Transverse colon (tissue), 4 donors: ENCODE data around the gene PDXP. TPM values are rescaled to one million over a fixed set of nuclear protein-coding genes. Genes with fewer than 3 reads are reported as not detected.

ENCODE experiments used
- DNase-seq: peaks from one replicate; pipeline ENCODE4 v3.0.0-alpha.2; 2019
- H3K27ac ChIP-seq, 4 donors: fragments of 200-600 bp; sonication (generic); 2 replicates each; pipeline ENCODE4 v1.5.1; 2016 to 2018; ENCODE audit warnings: inconsistent platforms in 4 of 4
- H3K27me3 ChIP-seq: fragments of 200-600 bp; sonication (generic); 2 replicates; pipeline ENCODE4 v1.5.1; 2017; ENCODE audit warnings: inconsistent platforms
- H3K36me3 ChIP-seq, 4 donors: fragments of 200-600 bp; sonication (generic); 2 replicates each; pipeline ENCODE4 v1.5.1; 2017 to 2019; ENCODE audit warnings: inconsistent platforms in 4 of 4
- H3K4me1 ChIP-seq, 4 donors: fragments of 200-600 bp; sonication (generic); 2 replicates each; pipeline ENCODE4 v1.5.1; 2017 to 2020; ENCODE audit warnings: inconsistent platforms in 4 of 4
- H3K4me3 ChIP-seq, 4 donors: fragments of 200-600 bp; sonication (generic); 1 replicate in 1 of 4; 2 replicates in 3 of 4; pipeline versions ENCODE4 v1.5.1 to v1.6.1; 2017 to 2019; ENCODE audit warnings: inconsistent platforms in 4 of 4
- H3K9me3 ChIP-seq, 2 donors: fragments of 200-600 bp; sonication (generic); 2 replicates each; pipeline ENCODE4 v1.5.1; 2017 to 2019; ENCODE audit warnings: inconsistent platforms in 2 of 2
- EP300 ChIP-seq: sonication (generic); formaldehyde crosslinking; IDR thresholded peaks from one replicate; pipeline ENCODE4 v1.6.1; 2017; ENCODE audit warnings: antibody characterized with exemption, low read depth
- POLR2A ChIP-seq: fragments of 450-650 bp; IDR thresholded peaks from one replicate; pipeline ENCODE4 v1.6.1; 2016; ENCODE audit warnings: antibody characterized with exemption, mild to moderate bottlenecking, moderate library complexity
- POLR2AphosphoS5 ChIP-seq, 3 donors: sonication (generic); formaldehyde crosslinking; IDR thresholded peaks; one replicate each; pipeline ENCODE4 v1.6.1; 2016; ENCODE audit warnings: antibody characterized with exemption in 3 of 3
- WGBS, 2 donors: methylation state at CpG; one replicate each; pipeline ENCODE4 v1.1.5; 2018; ENCODE audit warnings: low coverage in 1 of 2; 5-methylcytosine and 5-hydroxymethylcytosine counted together
- in situ Hi-C, 4 donors: fragments of 200-750 bp; cut with MboI; loops; one replicate each; pipeline versions ENCODE4 v1.15.0 to v1.15.1; 2017; ENCODE audit warnings: low sequenced_read_pairs in 3 of 4, low pct_ligation_motif_present in 1 of 4, low pct_unique_long_range_greater_than_20kb in 1 of 4
- intact Hi-C: fragments of 100-400 bp; cut with DNase I; formaldehyde crosslinking; loops from one replicate; pipeline ENCODE4 v1.15.1; 2023; ENCODE audit warnings: low total_unique reads
- total RNA-seq, 4 donors: library from RNA; depleted of rRNA; stranded (reverse); fragments of >200 nt; gene quantifications; one replicate each; pipeline ENCODE4 v1.1.0, GENCODE V29; 2016
- TF ChIP-seq, protein P1 (sequence below), 5 experiments: fragments of 200-600 bp in 3 of 5; fragments of 450-650 bp in 2 of 5; sonication (generic) in 3 of 5; IDR thresholded peaks; 1 replicate in 2 of 5; 2 replicates in 3 of 5; pipeline ENCODE4 v1.5.1; 2016 to 2017; ENCODE audit warnings: antibody characterized with exemption in 5 of 5, inconsistent platforms in 3 of 5, mild to moderate bottlenecking in 2 of 5, moderate library complexity in 1 of 5

Gene PDXP
- total RNA-seq, 4 donors from 2014 or later = 28.9 to 126 (median 50.7) TPM

DNA sequence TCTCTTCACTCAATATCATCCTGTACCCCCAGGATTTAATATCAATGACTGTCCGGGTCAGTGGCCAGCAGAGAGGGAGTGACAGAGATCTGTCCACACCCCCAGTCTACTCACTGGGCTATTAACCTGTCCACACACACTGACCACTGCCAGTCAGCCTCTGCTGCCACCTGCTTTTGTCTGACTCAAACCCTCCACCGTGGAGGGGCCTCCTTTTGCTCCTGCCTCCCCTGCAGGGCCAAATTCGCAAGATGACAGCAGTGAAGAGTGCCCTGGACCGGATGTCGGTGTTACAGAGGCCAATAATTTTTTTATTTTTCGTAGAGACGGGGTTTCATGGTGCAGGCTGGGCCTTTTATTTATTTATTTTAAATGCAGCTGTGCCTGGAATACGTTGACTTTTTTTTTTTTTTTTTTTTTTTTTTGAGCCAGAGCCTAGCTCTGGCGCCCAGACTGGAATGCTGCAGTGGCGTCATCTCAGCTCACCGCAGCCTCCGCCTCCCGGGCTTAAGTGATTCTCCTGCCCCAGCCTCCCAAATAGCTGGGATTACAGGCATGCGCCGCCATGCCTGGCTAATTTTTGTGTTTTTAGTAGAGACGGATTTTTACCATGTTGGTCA is 5.1 kb downstream of the PDXP start:
- intact Hi-C loops = no loop called here
- Histone ChIP-seq H3K4me3 (no peak overlapping the region), H3K27me3 (no peaks in the 10 kb centered on the region), H3K36me3 (peaks cover 0 to 12% (median 0%) of the 10 kb centered on the region in 4 donors), H3K4me1 (peaks cover 18 to 67% (median 41%) of the 10 kb centered on the region in 4 donors), H3K9me3 (no peaks in the 10 kb centered on the region), H3K27ac (peak overlapping the region; percentile 87 to 93 (median 90))
- WGBS, 2 donors = 59 to 75% methylated on average over 9 to 16 of the region's 16 CpGs
- in situ Hi-C loops = no loop called here
- no peak for DNase-seq
- no peak for TF ChIP-seq POLR2A
- TF ChIP-seq POLR2AphosphoS5 (IDR thresholded peaks at IDR 0.05) = no peak

DNA sequence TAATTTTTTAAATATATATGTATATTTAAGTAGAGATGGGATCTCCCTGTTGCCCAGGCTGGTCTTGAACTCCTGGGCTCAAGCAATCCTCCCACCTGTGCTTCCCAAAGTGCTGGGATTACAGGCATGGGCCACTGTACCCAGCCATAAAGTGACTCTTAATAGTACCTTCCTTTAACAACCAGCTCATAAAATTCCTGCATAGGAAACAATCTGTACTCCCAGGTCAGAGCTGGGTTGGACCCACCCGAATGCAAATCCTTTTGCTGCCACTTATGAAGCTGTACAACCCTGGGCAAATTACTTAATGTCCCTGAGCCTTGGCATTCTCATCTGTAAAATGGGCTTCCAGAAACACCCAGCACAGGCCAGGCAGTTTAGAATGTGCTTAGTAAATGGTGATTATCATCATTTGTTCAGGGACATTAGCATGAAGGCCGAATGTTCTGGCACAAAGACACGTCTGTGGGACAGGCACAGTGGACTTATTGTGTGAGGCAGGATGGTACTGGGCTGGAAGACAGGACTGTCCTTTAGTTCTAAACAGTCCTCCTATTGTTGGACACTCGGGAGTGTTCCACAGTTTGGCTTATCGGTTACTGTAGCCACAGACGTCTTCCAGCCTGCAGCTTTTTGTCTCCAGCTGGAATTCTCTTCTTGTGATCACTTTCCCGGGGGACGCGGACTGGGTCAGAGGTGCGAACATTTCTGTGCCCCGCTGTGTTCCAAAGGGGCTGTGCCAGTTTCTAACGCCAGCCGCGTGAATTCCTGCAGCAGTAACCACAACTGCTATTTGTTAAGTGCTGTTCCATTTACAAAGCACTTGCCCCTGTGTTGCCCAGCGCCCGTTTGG is 6.0 kb downstream of the PDXP start:
- peak; percentile 62 for DNase-seq
- H3K27ac ChIP-seq = peak overlapping the region; percentile 87 to 93 (median 90)
- H3K36me3 ChIP-seq = peaks cover 0 to 12% (median 0%) of the 10 kb centered on the region in 4 donors
- peaks cover 18 to 65% (median 37%) of the 10 kb centered on the region in 4 donors for H3K4me1 ChIP-seq
- in situ Hi-C loops = no loop called here
- H3K27me3 ChIP-seq = no peaks in the 10 kb centered on the region
- WGBS, 2 donors = 40 to 64% methylated on average over 1 to 16 of the region's 16 CpGs
- no peak overlapping the region for H3K4me3 ChIP-seq
- intact Hi-C loops = no loop called here
- TF ChIP-seq POLR2AphosphoS5 (IDR thresholded peaks at IDR 0.05) = peak in 1 of 3 donors; percentile 6
- TF ChIP-seq EP300 = no peak
- H3K9me3 ChIP-seq = no peaks in the 10 kb centered on the region

DNA sequence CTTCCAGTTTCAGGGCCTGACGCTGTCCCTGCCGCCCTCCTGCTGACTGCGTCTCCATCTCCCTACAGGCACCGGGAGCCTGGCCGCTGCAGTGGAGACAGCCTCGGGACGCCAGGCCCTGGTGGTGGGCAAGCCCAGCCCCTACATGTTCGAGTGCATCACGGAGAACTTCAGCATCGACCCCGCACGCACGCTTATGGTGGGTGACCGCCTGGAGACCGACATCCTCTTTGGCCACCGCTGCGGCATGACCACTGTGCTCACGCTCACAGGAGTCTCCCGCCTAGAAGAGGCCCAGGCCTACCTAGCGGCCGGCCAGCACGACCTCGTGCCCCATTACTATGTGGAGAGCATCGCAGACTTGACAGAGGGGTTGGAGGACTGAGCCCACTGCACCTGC is 7.0 kb downstream of the PDXP start:
- H3K36me3 ChIP-seq = peaks cover 0 to 12% (median 0%) of the 10 kb centered on the region in 4 donors
- intact Hi-C loops = no loop called here
- H3K27me3 ChIP-seq = no peaks in the 10 kb centered on the region
- in situ Hi-C loops = no loop called here
- H3K4me3 ChIP-seq = no peak overlapping the region
- DNase-seq = no peak
- no peaks in the 10 kb centered on the region for H3K9me3 ChIP-seq
- peak overlapping the region in 2 of 4 donors; percentile 92 to 93 for H3K27ac ChIP-seq
- TF ChIP-seq EP300 (no peak), POLR2A (no peak), POLR2AphosphoS5 (IDR thresholded peaks at IDR 0.05) (no peak)
- TF ChIP-seq, protein P1, sequence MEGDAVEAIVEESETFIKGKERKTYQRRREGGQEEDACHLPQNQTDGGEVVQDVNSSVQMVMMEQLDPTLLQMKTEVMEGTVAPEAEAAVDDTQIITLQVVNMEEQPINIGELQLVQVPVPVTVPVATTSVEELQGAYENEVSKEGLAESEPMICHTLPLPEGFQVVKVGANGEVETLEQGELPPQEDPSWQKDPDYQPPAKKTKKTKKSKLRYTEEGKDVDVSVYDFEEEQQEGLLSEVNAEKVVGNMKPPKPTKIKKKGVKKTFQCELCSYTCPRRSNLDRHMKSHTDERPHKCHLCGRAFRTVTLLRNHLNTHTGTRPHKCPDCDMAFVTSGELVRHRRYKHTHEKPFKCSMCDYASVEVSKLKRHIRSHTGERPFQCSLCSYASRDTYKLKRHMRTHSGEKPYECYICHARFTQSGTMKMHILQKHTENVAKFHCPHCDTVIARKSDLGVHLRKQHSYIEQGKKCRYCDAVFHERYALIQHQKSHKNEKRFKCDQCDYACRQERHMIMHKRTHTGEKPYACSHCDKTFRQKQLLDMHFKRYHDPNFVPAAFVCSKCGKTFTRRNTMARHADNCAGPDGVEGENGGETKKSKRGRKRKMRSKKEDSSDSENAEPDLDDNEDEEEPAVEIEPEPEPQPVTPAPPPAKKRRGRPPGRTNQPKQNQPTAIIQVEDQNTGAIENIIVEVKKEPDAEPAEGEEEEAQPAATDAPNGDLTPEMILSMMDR (IDR thresholded peaks at IDR 0.05) = no peak
- WGBS, 2 donors = 96% methylated on average over 24 of the region's 24 CpGs; no CpG with 5 or more reads in 1 of the 2 donors
- H3K4me1 ChIP-seq = peaks cover 12 to 55% (median 27%) of the 10 kb centered on the region in 4 donors

DNA sequence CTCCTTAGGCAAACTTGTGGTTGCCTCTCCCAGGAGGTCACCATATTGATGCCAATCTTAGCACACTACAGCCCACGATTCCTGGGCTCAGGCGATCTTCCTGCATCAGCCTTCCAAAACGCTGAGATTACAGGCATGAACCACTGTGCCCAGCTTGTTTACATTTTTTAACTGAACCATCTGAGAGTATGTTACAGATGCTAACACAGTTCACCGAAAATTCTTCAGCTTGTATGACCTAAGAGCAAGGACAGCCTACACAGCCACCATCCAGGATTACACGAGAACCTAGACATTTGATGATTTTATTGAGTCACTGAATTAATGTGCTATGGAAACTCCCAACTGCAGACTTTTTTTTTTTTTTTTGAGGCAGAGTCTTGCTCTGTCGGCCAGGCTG is 11.1 kb downstream of the PDXP start:
- H3K27me3 ChIP-seq = no peaks in the 10 kb centered on the region
- intact Hi-C loops = no loop called here
- H3K36me3 ChIP-seq = peaks cover 0 to 12% (median 0%) of the 10 kb centered on the region in 4 donors
- DNase-seq = no peak
- 58% methylated on average over 6 of the region's 6 CpGs; no CpG with 5 or more reads in 1 of the 2 donors for WGBS, 2 donors
- H3K9me3 ChIP-seq = no peaks in the 10 kb centered on the region
- peaks cover 17 to 41% (median 26%) of the 10 kb centered on the region in 4 donors for H3K4me1 ChIP-seq
- TF ChIP-seq EP300 = no peak
- TF ChIP-seq POLR2A = no peak
- TF ChIP-seq POLR2AphosphoS5 (IDR thresholded peaks at IDR 0.05) = no peak
- TF ChIP-seq, protein P1 (IDR thresholded peaks at IDR 0.05) = no peak
- H3K27ac ChIP-seq = peak overlapping the region; percentile 35 to 55 (median 44)
- H3K4me3 ChIP-seq = no peak overlapping the region
- in situ Hi-C loops = no loop called here

DNA sequence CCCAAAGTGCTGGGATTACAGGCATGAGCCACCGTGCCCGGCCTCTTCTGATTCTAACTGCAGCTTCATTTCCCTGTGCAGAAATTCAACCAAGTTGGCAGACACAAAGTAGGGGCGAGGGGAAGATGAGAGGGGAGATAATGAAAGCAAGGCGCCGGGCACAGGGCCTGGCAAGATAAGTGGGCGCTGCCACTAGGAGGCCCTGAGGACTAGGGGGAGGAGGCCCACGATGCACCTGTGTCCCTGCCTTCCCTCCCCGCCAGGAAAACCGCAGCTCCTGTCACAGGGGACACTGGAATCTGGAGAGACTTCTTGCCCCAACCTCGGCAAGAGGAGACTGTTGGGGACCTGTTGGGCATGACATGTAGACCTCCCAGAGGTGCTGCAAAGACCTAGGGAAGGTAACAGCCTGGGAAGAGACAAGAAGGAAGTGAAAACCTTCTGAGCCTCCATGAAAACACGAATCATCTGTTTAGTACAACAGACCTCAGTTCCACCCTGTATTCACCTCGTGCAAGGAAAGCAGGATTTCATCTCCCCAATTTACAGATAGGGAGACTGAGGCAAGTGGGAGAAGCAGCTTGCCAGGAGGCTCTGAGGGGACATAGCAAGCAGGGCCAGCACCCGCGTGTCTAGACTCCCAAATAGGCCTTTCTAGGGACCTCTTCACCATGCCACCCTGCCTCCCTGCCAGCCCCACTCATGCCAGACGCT is 13.8 kb downstream of the PDXP start:
- WGBS, 2 donors = 61 to 80% methylated on average over 2 to 15 of the region's 15 CpGs
- Histone ChIP-seq H3K27ac (peak overlapping the region; percentile 89 to 96 (median 94)), H3K4me3 (no peak overlapping the region), H3K36me3 (no peaks in the 10 kb centered on the region), H3K27me3 (no peaks in the 10 kb centered on the region), H3K4me1 (peaks cover 29 to 64% (median 46%) of the 10 kb centered on the region in 4 donors), H3K9me3 (no peaks in the 10 kb centered on the region)
- no peak for DNase-seq
- in situ Hi-C loops (no loop called here), intact Hi-C loops (no loop called here)
- TF ChIP-seq EP300 (no peak), POLR2AphosphoS5 (IDR thresholded peaks at IDR 0.05) (no peak), POLR2A (no peak)
- TF ChIP-seq, protein P1 (IDR thresholded peaks at IDR 0.05) = peak in 1 of 5 experiments; percentile 14
